Lower leg skin (tissue), 4 donors: ENCODE results near the gene ENPP3. TPM values are rescaled to one million over a fixed set of nuclear protein-coding genes. Genes with fewer than 3 reads are reported as not detected.
"Not testable (repeated sequence)": the region's sequence is repeated elsewhere in the genome, so short reads cannot be mapped to it uniquely, and the experiment has no call there.

Experiments used
- DNase-seq, 2 donors: peaks; one replicate each; pipeline ENCODE4 v3.0.0-alpha.2; 2019; ENCODE audit warnings: low spot score in 2 of 2
- H3K4me3 ChIP-seq: fragments of 200-600 bp; sonication (generic); 2 replicates; pipeline ENCODE4 v1.5.1; 2017; ENCODE audit warnings: mild to moderate bottlenecking, low read depth; ENCODE audit not compliant: poor library complexity, severe bottlenecking
- CTCF ChIP-seq, 3 donors: fragments of 450-650 bp; IDR thresholded peaks; one replicate each; pipeline ENCODE4 v1.5.1; 2016; ENCODE audit warnings: antibody characterized with exemption in 3 of 3, mild to moderate bottlenecking in 3 of 3, moderate library complexity in 2 of 3
- POLR2A ChIP-seq, 2 donors: fragments of 450-650 bp; IDR thresholded peaks; one replicate each; pipeline ENCODE4 v1.6.1; 2016 to 2017; ENCODE audit warnings: antibody characterized with exemption in 2 of 2, mild to moderate bottlenecking in 1 of 2, moderate library complexity in 1 of 2
- WGBS, 2 donors: methylation state at CpG; one replicate each; pipeline ENCODE4 v1.1.5; 2018; 5-methylcytosine and 5-hydroxymethylcytosine counted together
- intact Hi-C: fragments of 100-400 bp; cut with DNase I; formaldehyde crosslinking; loops from one replicate; pipeline ENCODE4 v1.15.0; 2023; ENCODE audit warnings: low total_unique reads
- total RNA-seq, 4 donors: library from RNA; depleted of rRNA; stranded (reverse); fragments of >200 nt; gene quantifications; one replicate each; pipeline ENCODE4 v1.1.0, GENCODE V29; 2016

ENPP3 gene
- total RNA-seq, 4 donors from 2014 or later: 0.11 to 1.2 (median 0.76) TPM; not detected in 1

DNA sequence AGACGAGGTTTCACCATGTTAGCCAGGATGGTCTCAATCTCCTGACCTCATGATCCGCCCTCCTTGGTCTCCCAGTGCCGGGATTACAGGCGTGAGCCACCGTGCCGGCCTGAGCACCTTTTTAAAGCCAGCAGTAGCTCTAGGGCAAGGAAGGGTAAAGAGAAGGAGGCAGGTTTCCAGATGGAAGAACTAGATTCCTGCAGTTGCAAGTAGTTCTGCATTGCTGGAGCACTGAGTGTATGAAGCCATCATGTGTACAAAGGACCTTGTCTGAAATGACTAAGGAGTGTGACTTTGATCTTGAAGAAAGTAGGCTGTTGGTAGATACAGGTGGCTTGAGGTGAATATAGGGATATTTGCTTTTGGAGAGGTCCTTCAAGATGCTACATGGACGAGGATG is 59.9 kb downstream of the ENPP3 start:
- intact Hi-C loops: no loop called here

GRCh38 chr6:131700851-131701250 is 63.7 kb downstream of the ENPP3 start:
- intact Hi-C loops, DNase-seq, H3K4me3 ChIP-seq: not testable (repeated sequence)
- WGBS, 2 donors: no CpG with 5 or more reads among the region's 14 CpGs

More for the DNA sequence above, 59.9 kb downstream of the ENPP3 start:
- no peak overlapping the region for H3K4me3 ChIP-seq
- WGBS, 2 donors: 83 to 86% methylated on average over 7 of the region's 7 CpGs
- no peak for TF ChIP-seq POLR2A (IDR thresholded peaks at IDR 0.05)
- no peak for TF ChIP-seq CTCF (IDR thresholded peaks at IDR 0.05)
- DNase-seq: no peak

GRCh38 chr6:131703905-131704304 is 66.8 kb downstream of the ENPP3 start:
- H3K4me3 ChIP-seq, intact Hi-C loops, DNase-seq: not testable (repeated sequence)
- no CpG with 5 or more reads among the region's 2 CpGs for WGBS, 2 donors

DNA sequence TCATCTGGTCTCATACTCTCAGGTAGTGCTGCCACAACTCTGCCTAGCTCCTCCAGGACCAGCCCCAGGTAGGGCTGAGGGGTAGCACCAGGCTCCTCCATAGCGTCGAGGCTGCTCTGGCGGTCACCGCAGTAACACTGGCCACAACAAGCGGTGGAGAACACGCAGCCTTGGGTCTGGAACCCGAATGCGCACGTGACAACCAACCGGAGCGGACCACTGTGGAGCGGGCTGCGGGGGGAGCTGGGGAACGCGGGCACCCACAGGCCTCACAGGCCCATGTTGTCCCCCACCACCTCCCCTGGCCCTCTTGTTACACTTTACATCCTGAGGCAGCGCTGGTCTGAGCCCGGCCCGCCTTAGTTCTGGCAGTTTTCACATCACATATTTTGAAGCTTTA is 73.8 kb downstream of the ENPP3 start, which contains the start of gene CTAGE9:
Gene CTAGE9, minus strand, starts transcription at position 101 of the 400 bp plus-strand sequence. Its CDS starts 0 bp downstream, at position 101.
- DNase-seq, intact Hi-C loops, H3K4me3 ChIP-seq: not testable (repeated sequence)
- 86 to 100% methylated on average over 6 to 8 of the region's 18 CpGs for WGBS, 2 donors

DNA sequence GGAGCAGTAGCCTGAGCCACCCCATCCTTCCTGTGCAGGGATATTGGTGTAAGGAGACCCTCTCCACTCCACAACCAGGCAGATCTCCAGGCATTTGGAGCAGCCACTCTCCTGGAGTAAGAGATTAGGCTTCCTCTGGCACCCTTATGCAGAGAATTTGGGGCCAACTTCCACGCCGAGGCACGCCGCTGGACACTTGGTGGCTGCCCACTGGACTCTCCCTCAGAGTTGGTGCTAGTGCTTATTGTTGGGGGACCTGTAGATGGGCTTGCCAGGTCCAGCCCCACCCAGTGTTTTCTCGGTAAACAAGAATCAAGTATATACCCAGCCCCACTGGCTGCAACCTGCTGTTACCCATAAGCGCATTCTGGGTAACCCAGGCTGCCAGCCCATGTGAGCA is 78.5 kb downstream of the ENPP3 start:
- H3K4me3 ChIP-seq, intact Hi-C loops, DNase-seq: not testable (repeated sequence)
- WGBS, 2 donors: 98 to 100% methylated on average over 2 to 6 of the region's 6 CpGs

- DNase-seq: no peak
- TF ChIP-seq CTCF (IDR thresholded peaks at IDR 0.05): no peak
- no peak for TF ChIP-seq POLR2A (IDR thresholded peaks at IDR 0.05)
- H3K4me3 ChIP-seq: no peak overlapping the region
- intact Hi-C loops: no loop called here
- WGBS, 2 donors: 61 to 62% methylated on average over 3 of the region's 3 CpGs
Measured at GRCh38 chr6:131717836-131718542, 80.9 kb downstream of the ENPP3 start.

DNA sequence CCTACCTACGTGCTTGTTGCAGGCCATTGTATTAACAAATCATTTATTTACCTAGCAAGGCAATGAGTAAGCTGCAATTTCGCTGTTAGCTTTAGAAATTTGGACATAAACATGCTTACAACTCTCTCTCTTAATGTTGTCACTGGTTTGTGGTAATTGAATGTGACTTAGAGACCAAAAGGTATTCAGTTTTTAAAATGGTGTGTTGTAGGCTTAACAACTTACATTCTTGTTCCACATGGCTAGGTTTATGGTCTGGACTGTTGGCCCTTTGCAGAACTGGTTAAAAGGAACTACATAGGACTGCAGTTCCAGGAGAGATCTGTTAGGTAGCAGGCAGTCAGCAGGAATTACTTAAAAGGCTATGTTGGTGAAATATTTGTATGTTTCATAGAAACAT is 84.1 kb downstream of the ENPP3 start:
- intact Hi-C loops: no loop called here
- WGBS, 2 donors: 82 to 90% methylated on average over 2 of the region's 2 CpGs
- TF ChIP-seq CTCF (IDR thresholded peaks at IDR 0.05) (no peak), POLR2A (IDR thresholded peaks at IDR 0.05) (no peak)
- no peak overlapping the region for H3K4me3 ChIP-seq
- no peak for DNase-seq

- intact Hi-C loops: no loop called here
- no peak for TF ChIP-seq POLR2A (IDR thresholded peaks at IDR 0.05)
- TF ChIP-seq CTCF (IDR thresholded peaks at IDR 0.05): no peak
- 79 to 82% methylated on average over 2 of the region's 2 CpGs for WGBS, 2 donors
- DNase-seq: no peak
- no peak overlapping the region for H3K4me3 ChIP-seq
Measured at GRCh38 chr6:131724114-131724513, 87.0 kb downstream of the ENPP3 start.
